ENCODE data around the gene RAB11FIP4.

GRCh38 chr17:31449111-31449510, 57.6 kb downstream of the RAB11FIP4 start:
- TF ChIP-seq POLR2A (IDR thresholded peaks at IDR 0.05) = no peak
- TF ChIP-seq CTCF (IDR thresholded peaks at IDR 0.05) = no peak
